ENCODE measurements around the gene PIRT. TPM values are rescaled to one million over a fixed set of nuclear protein-coding genes. Genes with fewer than 3 reads are reported as not detected.
A peak's percentile ranks its signal among the peaks of the same experiment; 100 is the strongest.

The PIRT gene
- total RNA-seq, 4 donors from 2014 or later: not detected

DNA sequence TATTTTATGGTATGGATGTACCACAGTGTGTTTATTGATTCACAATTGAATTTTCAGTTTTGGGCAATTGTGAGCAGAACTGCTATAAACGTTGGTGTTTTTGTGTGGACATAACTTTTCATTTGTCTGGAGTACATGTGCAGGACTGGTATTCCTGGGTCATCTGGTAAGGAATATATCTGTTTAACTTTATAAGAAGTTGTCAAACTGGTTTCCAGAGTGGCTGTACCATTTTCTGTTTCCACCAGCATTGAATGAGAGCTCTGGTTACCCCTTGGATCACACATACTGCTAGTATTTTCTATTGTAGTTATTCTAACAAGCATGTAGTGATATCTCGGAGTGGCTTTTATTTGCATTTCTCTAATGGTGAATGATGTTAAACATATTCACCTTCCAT, 58.3 kb downstream of the PIRT start:
- H3K4me1 ChIP-seq: peaks cover 0 to 15% (median 0%) of the 10 kb centered on the region in 3 donors
- no peaks in the 10 kb centered on the region for H3K36me3 ChIP-seq
- no peak overlapping the region for H3K4me3 ChIP-seq
- H3K9me3 ChIP-seq: no peaks in the 10 kb centered on the region
- H3K27ac ChIP-seq: peak overlapping the region in 1 of 4 donors; percentile 20
- no peak for DNase-seq
- TF ChIP-seq, protein P1, sequence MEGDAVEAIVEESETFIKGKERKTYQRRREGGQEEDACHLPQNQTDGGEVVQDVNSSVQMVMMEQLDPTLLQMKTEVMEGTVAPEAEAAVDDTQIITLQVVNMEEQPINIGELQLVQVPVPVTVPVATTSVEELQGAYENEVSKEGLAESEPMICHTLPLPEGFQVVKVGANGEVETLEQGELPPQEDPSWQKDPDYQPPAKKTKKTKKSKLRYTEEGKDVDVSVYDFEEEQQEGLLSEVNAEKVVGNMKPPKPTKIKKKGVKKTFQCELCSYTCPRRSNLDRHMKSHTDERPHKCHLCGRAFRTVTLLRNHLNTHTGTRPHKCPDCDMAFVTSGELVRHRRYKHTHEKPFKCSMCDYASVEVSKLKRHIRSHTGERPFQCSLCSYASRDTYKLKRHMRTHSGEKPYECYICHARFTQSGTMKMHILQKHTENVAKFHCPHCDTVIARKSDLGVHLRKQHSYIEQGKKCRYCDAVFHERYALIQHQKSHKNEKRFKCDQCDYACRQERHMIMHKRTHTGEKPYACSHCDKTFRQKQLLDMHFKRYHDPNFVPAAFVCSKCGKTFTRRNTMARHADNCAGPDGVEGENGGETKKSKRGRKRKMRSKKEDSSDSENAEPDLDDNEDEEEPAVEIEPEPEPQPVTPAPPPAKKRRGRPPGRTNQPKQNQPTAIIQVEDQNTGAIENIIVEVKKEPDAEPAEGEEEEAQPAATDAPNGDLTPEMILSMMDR (IDR thresholded peaks at IDR 0.05): no peak
- TF ChIP-seq POLR2A (IDR thresholded peaks at IDR 0.05): no peak
- intact Hi-C loops (cut with DNase I): loop anchor here (5.0 kb wide), 1 partner anchor 63 kb away; no protein-coding TSS in a partner anchor
- 43 to 60% methylated on average over 2 of the region's 2 CpGs for WGBS, 2 donors
- H3K27me3 ChIP-seq: no peaks in the 10 kb centered on the region

DNA sequence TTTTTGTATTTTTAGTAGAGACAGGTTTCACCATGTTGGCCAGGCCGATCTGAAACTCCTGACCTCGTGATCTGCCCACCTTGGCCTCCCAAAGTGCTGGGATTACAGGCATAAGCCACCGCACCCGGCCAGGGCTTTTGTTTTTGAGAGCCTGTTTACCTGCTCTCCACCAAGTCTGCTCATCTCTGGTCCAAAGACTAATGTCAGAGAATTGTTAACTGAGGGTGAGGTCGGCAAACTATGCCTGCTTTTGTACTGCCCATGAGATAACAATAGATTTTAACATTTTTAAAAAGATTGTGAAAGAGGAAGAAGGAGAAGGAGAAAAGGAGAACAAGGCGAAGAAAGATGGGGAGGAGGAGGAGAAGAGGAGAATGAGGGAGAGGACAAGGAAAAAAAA, 60.0 kb downstream of the PIRT start:
- Histone ChIP-seq H3K4me3 (no peak overlapping the region), H3K4me1 (peaks cover 0 to 26% (median 0%) of the 10 kb centered on the region in 3 donors), H3K27ac (no peak overlapping the region), H3K9me3 (no peaks in the 10 kb centered on the region), H3K36me3 (no peaks in the 10 kb centered on the region), H3K27me3 (no peaks in the 10 kb centered on the region)
- TF ChIP-seq, protein P1 (IDR thresholded peaks at IDR 0.05): no peak
- TF ChIP-seq POLR2A (IDR thresholded peaks at IDR 0.05): no peak
- no peak for DNase-seq
- intact Hi-C loops (cut with DNase I): loop anchor here (5.0 kb wide), 1 partner anchor 64 kb away; no protein-coding TSS in a partner anchor
- 69 to 82% methylated on average over 6 of the region's 6 CpGs for WGBS, 2 donors

DNA sequence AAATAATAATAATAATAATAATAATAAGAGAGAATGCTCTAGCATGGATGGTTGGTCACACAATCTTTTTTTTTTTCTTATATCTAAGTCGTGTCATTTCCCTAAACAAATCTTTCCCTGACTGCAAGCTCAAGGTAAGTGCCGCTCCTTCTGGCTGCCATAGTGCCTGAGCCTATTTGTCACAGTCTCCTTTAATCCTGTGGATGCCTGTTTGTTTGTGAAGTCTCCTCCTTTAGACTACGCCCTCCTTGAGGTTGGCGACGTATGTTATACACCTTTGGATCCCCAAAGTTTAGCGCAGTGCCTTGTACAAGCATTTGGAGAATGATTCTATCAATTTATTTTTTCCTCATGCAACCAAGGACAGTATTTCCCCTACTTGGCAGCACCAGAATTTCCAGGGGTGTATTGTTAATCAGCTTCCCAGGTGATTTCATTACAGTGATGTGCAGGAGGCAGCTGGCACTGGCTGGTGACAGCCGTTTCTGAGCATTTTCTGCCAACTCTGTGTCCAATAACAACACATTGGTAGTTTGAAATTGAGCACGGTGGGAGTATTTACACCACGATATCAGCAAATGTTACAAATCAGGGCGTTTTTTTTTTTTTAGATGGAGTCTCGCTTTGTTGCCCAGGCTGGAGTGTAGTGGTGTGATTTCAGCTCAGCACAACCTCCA, 60.6 kb downstream of the PIRT start:
- no peak for DNase-seq
- 82 to 90% methylated on average over 11 of the region's 11 CpGs for WGBS, 2 donors
- Histone ChIP-seq H3K4me3 (no peak overlapping the region), H3K4me1 (peaks cover 0 to 30% (median 0%) of the 10 kb centered on the region in 3 donors), H3K9me3 (peaks cover 0 to 3% (median 0%) of the 10 kb centered on the region in 3 donors), H3K27ac (no peak overlapping the region), H3K36me3 (no peaks in the 10 kb centered on the region), H3K27me3 (no peaks in the 10 kb centered on the region)
- TF ChIP-seq, protein P1 (IDR thresholded peaks at IDR 0.05): no peak
- no peak for TF ChIP-seq POLR2A (IDR thresholded peaks at IDR 0.05)
- intact Hi-C loops (cut with DNase I): loop anchor here (5.0 kb wide), 1 partner anchor 65 kb away; no protein-coding TSS in a partner anchor

DNA sequence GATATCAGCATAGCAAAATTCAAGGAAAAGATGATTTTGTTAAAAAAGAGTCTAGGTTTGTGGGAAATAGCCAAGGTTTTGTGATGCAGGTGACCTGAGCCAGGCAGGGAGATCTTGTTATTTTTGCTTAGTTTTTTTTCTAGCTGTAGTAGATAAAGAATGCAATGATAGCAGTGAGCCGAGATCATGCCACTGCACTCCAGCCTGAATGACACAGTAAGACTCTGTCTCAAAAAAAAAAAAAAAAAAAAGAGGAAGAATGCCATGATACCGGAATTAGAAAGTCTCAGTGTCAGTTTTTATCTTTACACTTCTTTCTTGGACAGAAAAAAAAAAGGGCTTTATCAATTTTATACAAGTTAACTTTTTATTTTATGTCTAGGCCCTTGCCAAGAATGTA, 61.5 kb downstream of the PIRT start:
- Histone ChIP-seq H3K4me3 (no peak overlapping the region), H3K27ac (no peak overlapping the region), H3K4me1 (peaks cover 0 to 36% (median 0%) of the 10 kb centered on the region in 3 donors), H3K27me3 (no peaks in the 10 kb centered on the region), H3K9me3 (peaks cover 0 to 5% (median 0%) of the 10 kb centered on the region in 3 donors), H3K36me3 (no peaks in the 10 kb centered on the region)
- no peak for DNase-seq
- intact Hi-C loops (cut with DNase I): loop anchor here (5.0 kb wide), 1 partner anchor 66 kb away; no protein-coding TSS in a partner anchor
- no peak for TF ChIP-seq POLR2A (IDR thresholded peaks at IDR 0.05)
- TF ChIP-seq, protein P1 (IDR thresholded peaks at IDR 0.05): no peak
- 60 to 63% methylated on average over 2 of the region's 2 CpGs for WGBS, 2 donors

DNA sequence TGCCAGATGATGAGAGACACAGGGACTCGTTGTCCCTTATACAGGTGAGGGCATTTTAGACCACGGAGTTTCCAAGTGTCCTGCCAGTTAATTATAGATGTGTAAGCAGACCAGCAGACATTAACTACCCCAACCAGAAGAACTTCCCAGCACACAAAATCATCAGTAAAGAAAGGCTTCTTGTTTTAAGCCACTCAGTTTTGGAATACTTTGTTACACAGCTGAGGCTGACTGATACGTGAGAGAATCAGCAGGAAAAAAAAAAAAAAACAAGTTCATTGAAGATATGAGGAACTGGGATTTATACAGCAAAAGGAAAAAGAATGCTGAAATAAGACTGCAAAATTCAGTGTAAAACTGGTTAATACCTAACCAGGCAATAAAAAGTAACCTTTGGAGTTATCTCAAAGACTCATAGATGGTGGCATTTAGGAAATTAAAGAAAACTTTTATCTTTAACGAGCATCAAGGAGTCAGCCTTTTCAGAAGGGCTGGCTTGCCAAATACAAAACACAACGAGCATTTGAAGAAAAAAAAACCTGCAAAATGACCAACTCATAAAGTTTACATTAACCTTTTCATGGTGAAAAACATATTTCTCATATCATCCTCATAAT, 62.0 kb downstream of the PIRT start:
- H3K27me3 ChIP-seq: no peaks in the 10 kb centered on the region
- DNase-seq: no peak
- H3K36me3 ChIP-seq: no peaks in the 10 kb centered on the region
- intact Hi-C loops (cut with DNase I): loop anchor here (5.0 kb wide), 1 partner anchor 66 kb away; no protein-coding TSS in a partner anchor
- no peak overlapping the region for H3K4me3 ChIP-seq
- no peak for TF ChIP-seq POLR2A (IDR thresholded peaks at IDR 0.05)
- TF ChIP-seq, protein P1 (IDR thresholded peaks at IDR 0.05): no peak
- WGBS, 2 donors: 75 to 77% methylated on average over 5 of the region's 5 CpGs
- peaks cover 0 to 5% (median 0%) of the 10 kb centered on the region in 3 donors for H3K9me3 ChIP-seq
- H3K27ac ChIP-seq: no peak overlapping the region
- H3K4me1 ChIP-seq: peaks cover 0 to 42% (median 0%) of the 10 kb centered on the region in 3 donors
